GM18909 (cell line): Measurements from ENCODE around the gene DUSP22.
A peak's percentile ranks its signal among the peaks of the same experiment; 100 is the strongest.
"Not testable (repeated sequence)": the region's sequence is repeated elsewhere in the genome, so short reads cannot be mapped to it uniquely, and the experiment has no call there.

Experiments
- ATAC-seq: cut with Tn5 transposase; IDR thresholded peaks from one replicate; pipeline ENCODE4 v1.9.1; 2021; ENCODE audit warnings: mild to moderate bottlenecking; ENCODE audit not compliant: unreplicated experiment, poor library complexity

Gene DUSP22

GRCh38 chr6:321536-322258 is 29.4 kb downstream of the DUSP22 start:
- no peak for ATAC-seq

- no peak for ATAC-seq
These were observed 30.1 kb downstream of the DUSP22 start for GRCh38 chr6:322259-322930.

- ATAC-seq: no peak
These were observed 30.8 kb downstream of the DUSP22 start for GRCh38 chr6:322940-323729.

- no peak for ATAC-seq
These were observed 31.4 kb downstream of the DUSP22 start for GRCh38 chr6:323730-324088.

GRCh38 chr6:324116-324728 is 31.9 kb downstream of the DUSP22 start:
- no peak for ATAC-seq

GRCh38 chr6:324729-325125 is 32.4 kb downstream of the DUSP22 start:
- ATAC-seq: no peak

- not testable (repeated sequence) for ATAC-seq
These were observed 33.0 kb downstream of the DUSP22 start for GRCh38 chr6:325161-325860.

- not testable (repeated sequence) for ATAC-seq
These were observed 33.8 kb downstream of the DUSP22 start for GRCh38 chr6:326066-326465.

- no peak for ATAC-seq
These were observed 34.7 kb downstream of the DUSP22 start for GRCh38 chr6:326896-327537.

- ATAC-seq: no peak
These were observed 35.3 kb downstream of the DUSP22 start for GRCh38 chr6:327538-328116.

- ATAC-seq: peak; percentile 71
These were observed 35.9 kb downstream of the DUSP22 start for GRCh38 chr6:328136-328670.

GRCh38 chr6:328924-329323 is 36.6 kb downstream of the DUSP22 start:
- ATAC-seq: no peak

- ATAC-seq: no peak
These were observed 37.8 kb downstream of the DUSP22 start for GRCh38 chr6:329888-330691.

GRCh38 chr6:330948-331347 is 38.7 kb downstream of the DUSP22 start:
- no peak for ATAC-seq

- ATAC-seq: peak; percentile 55
These were observed 39.6 kb downstream of the DUSP22 start for GRCh38 chr6:331622-332521.

GRCh38 chr6:332671-333070 is 40.4 kb downstream of the DUSP22 start:
- no peak for ATAC-seq

- no peak for ATAC-seq
These were observed 41.2 kb downstream of the DUSP22 start for GRCh38 chr6:333379-334002.
